NCI-H82 treated with DMSO at 0.1 percent for 48 hours (cell line): ENCODE data around the gene CDNF.
"Not testable (repeated sequence)": the region's sequence is repeated elsewhere in the genome, so short reads cannot be mapped to it uniquely, and the experiment has no call there.

Source experiments
- DNase-seq: peaks from one replicate; lab custom pipeline; 2025; ENCODE audit not compliant: unreplicated experiment; lab: John Stamatoyannopoulos, UW

CDNF gene

GRCh38 chr10:14837757-14838581 is at the start of gene CDNF, which contains the start of the genes HSPA14 and MSANTD7:
Gene CDNF (minus strand): TSS chr10:14838037. CDS start chr10:14837946, 91 bp downstream.
Gene HSPA14 (plus strand): TSS chr10:14838306. CDS start chr10:14838403, 97 bp downstream.
Gene MSANTD7 (plus strand): TSS chr10:14838306. CDS start chr10:14842285, 3,979 bp downstream.
- peak; percentile 91 for DNase-seq

DNA sequence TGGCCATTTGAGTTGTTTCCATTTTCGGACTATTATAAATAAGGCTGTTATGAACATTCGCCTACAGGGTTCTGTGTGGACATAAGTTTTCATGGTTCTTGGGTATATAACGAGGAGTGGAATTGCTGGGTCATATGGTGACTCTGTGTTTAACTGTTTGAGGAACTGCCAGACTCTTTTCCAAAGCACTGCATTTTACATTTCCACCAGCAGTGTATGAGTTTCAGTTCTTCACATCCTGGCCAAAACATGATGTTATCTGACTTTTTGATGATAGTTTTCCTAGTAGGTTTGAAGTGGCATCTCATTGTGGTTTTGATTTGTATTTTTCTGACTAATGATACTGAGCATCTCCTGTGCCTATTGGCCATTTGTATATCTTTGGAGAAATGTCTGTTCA is 46.2 kb upstream of the CDNF start:
- DNase-seq: no peak

GRCh38 chr10:14880229-14880628 is 42.4 kb upstream of the CDNF start:
- no peak for DNase-seq

DNA sequence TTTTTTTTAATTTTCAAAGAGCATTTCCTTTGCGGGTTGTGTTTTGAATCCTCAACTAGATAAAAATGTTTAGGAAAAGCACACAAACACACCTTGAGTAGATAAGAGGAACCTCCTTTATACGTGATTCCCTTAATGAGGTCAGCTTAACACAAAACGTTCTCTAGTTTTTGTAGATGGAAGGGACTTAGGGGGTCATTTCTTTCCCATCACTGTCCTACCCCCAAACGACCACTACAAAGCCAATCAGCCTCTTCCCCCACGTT is 42.0 kb upstream of the CDNF start:
- DNase-seq: no peak

- no peak for DNase-seq
Observed at GRCh38 chr10:14879124-14879927, 41.5 kb upstream of the CDNF start.

- DNase-seq: peak; percentile 72
Observed at GRCh38 chr10:14878266-14879123, 40.7 kb upstream of the CDNF start, which contains the start of gene SUV39H2. Gene SUV39H2 (plus strand): TSS chr10:14878866. CDS start chr10:14878889, 23 bp downstream.

DNA sequence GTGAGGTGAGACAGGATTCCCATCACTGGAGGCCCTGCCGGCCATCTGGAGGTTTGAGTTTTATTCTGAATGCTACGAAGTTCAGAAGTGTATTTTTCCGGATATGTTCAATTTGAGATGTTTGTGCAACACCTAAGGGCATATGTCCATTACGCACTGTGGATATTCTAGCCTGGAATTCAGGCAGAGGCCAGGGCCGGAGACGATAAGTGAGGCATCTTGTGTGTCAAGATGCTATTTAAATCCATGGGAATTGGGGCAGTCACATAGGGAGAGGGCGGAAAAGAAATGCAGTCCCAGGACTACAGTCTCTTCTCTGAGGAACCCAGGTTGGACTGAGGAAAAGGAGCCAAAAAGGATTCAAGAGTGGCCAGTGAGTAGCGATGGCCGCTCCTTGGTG is 38.9 kb upstream of the CDNF start:
- DNase-seq: no peak

DNA sequence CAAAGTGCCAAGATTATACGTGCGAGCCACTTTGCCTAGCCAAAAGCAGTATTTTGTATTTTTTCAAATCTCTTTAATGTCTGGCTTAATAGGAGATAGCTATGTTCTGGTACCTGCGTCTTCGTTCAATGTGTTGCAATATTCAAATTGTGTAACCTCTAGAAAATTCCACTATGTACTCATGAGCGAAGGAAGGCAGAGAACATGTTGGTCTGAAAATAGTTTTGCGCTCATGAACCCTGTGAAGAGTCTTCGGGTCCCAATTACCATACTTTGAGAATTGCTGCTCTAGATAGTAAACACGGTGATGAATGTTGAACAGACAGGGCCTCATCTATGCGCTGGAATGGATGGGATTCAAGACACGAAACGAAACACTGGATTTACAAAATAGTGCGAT is 38.1 kb upstream of the CDNF start:
- no peak for DNase-seq

- DNase-seq: no peak
Observed at GRCh38 chr10:14873090-14873760, 35.4 kb upstream of the CDNF start.

DNA sequence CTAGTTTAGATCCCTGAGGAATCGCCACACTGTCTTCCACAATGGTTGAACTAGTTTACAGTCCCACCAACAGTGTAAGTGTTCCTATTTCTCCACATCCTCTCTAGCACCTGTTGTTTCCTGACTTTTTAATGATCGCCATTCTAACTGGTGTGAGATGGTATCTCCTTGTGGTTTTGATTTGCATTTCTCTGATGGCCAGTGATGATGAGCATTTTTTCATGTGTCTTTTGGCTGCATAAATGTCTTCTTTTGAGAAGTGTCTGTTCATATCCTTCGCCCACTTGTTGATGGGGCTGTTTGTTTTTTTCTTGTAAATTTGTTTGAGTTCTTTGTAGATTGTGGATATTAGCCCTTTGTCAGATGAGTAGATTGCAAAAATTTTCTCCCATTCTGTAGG is 27.0 kb upstream of the CDNF start:
- DNase-seq: not testable (repeated sequence)

GRCh38 chr10:14864466-14864865 is 26.6 kb upstream of the CDNF start:
- DNase-seq: not testable (repeated sequence)

DNA sequence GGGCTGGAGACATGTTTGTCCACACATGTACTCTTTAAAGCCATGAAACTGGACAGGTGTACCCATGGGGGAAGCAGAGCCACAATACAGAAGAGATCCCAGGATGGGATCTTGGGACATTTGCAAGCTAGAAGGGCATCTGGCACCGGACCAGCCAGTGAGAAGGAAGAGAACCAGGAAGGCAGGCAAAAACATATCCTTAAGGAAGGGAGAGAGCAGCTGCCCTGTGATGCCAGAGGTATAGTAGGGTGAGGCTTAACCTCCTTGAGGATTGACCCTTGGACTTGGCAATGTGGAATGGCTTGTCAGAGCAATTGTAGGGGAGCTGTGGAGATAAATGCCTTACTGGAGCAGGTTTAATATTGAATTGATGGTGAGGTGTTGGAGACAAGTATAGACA is 23.0 kb upstream of the CDNF start:
- no peak for DNase-seq

GRCh38 chr10:14859775-14860174 is 21.9 kb upstream of the CDNF start:
- no peak for DNase-seq

GRCh38 chr10:14859043-14859442 is 21.2 kb upstream of the CDNF start:
- DNase-seq: no peak

DNA sequence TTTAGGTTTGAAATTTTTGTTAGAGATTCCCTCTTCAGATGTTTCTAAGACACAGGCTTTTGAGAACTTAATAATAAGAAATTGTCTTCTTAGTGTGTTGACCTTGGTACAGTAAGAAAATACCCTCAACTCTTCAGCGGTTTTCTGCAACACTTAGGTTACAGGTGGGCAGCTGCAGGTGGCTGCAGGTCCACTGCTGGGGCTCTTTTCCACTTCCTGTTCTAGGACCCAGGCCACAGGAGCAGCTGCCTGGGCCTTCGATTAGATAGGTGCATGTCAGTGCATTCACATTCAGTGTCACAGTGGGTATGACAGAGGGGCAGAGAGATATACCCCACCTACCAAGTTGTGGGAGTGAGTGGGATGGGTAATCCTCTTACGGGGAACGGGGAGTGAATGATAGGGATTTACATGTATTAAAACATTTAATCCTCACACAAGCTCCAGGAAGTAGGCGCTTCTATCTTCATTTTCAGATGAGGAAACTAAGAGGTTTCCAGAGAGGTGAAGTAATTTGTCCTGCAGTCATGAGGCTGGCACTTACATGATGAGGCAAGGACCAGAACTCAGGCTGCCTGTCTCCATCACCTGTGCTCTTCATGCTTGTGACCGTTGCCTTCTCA is 20.6 kb upstream of the CDNF start:
- DNase-seq: peak; percentile 82

DNA sequence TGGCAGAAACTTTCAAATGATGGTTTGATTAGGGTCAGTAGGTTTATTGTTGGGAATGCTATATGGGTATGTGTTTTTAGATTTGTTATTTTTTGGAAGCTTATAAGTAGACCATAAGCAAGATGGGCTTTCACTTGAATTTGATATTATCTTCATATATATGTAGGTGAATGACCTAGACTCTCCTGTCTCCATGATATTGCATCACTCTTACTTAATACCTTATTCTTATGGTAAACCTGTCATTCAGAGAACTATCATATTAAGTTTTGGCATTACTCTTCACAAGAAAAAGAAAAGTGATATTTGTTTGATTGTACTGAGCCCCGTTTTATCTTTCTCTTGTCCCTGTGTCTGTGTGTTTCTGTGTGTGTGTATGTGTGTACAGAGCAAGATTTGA is 17.6 kb upstream of the CDNF start:
- no peak for DNase-seq

GRCh38 chr10:14852236-14852635 is 14.4 kb upstream of the CDNF start:
- DNase-seq: no peak

- no peak for DNase-seq
Observed at GRCh38 chr10:14844948-14845347, 7.1 kb upstream of the CDNF start.

DNA sequence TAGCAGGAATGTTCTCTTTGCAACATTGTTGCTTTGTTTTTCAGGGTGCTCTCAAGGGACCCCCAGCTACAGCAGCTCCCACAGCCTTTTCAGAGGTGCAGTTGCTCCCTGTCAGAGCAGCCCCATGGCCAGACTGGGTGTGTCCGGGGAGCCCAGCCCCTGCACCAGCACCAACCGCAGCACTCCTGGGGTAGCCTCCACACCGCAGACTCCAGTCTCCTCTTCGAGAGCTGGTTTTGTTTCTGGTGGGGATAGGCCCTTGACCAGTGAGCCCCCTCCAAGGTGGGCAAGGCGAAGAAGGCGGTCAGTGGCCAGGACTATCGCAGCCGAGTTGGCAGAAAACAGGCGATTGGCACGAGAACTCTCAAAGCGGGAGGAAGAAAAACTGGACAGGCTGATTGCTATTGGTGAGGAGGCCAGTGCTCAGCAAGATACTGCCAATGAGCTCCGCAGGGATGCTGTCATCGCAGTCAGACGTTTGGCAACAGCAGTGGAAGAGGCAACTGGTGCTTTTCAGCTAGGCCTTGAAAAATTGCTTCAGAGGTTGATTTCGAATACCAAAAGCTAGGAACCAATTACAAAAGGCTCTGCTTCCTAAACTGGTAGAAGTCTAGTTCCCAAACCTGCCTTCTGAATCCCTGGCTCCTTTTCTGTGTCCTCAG is 5.6 kb upstream of the CDNF start:
- no peak for DNase-seq

- DNase-seq: no peak
Observed at GRCh38 chr10:14840178-14840577, 2.3 kb upstream of the CDNF start.
